T-helper 1 cell treated with Interleukin-12 subunit alpha and Interleukin-12 subunit beta and Interleukin-4 antibody, amounts not matched to agents 30 μg/mL and 1 μg/mL, for 36 hours (primary cell): ENCODE data around the gene AKAP13.
"Not testable (repeated sequence)": the region's sequence is repeated elsewhere in the genome, so short reads cannot be mapped to it uniquely, and the experiment has no call there.

ENCODE experiments used
- H3K27ac Mint-ChIP-seq: one replicate; pipeline ENCODE4 v1.8.0; 2021; ENCODE audit warnings: mild to moderate bottlenecking, mixed read lengths
- H3K27me3 Mint-ChIP-seq: one replicate; pipeline ENCODE4 v1.8.0; 2021; ENCODE audit warnings: low read depth, mixed read lengths
- H3K36me3 Mint-ChIP-seq: one replicate; pipeline ENCODE4 v1.8.0; 2021; ENCODE audit warnings: low read depth, mixed read lengths
- H3K4me1 Mint-ChIP-seq: one replicate; pipeline ENCODE4 v1.8.0; 2021; ENCODE audit warnings: low read depth, mixed read lengths
- H3K4me3 Mint-ChIP-seq: one replicate; pipeline ENCODE4 v1.8.0; 2021; ENCODE audit warnings: mild to moderate bottlenecking, moderate library complexity, mixed read lengths
- H3K9me3 Mint-ChIP-seq: one replicate; pipeline ENCODE4 v1.8.0; 2021; ENCODE audit warnings: mixed read lengths

The AKAP13 gene

GRCh38 chr15:85658816-85659215, 278.4 kb downstream of the AKAP13 start:
- Mint-ChIP-seq H3K27ac (no peak overlapping the region), H3K9me3 (no peaks in the 10 kb centered on the region), H3K4me1 (peaks cover 3% of the 10 kb centered on the region), H3K4me3 (no peak overlapping the region), H3K27me3 (no peaks in the 10 kb centered on the region), H3K36me3 (peaks cover 41% of the 10 kb centered on the region)

- H3K27ac Mint-ChIP-seq, result no peak overlapping the region
- H3K27me3 Mint-ChIP-seq, result no peaks in the 10 kb centered on the region
- H3K4me1 Mint-ChIP-seq, result peaks cover 7% of the 10 kb centered on the region
- no peak overlapping the region for H3K4me3 Mint-ChIP-seq
- H3K36me3 Mint-ChIP-seq, result peaks cover 59% of the 10 kb centered on the region
- H3K9me3 Mint-ChIP-seq, result no peaks in the 10 kb centered on the region
Measured at GRCh38 chr15:85661859-85662258, 281.5 kb downstream of the AKAP13 start.

DNA sequence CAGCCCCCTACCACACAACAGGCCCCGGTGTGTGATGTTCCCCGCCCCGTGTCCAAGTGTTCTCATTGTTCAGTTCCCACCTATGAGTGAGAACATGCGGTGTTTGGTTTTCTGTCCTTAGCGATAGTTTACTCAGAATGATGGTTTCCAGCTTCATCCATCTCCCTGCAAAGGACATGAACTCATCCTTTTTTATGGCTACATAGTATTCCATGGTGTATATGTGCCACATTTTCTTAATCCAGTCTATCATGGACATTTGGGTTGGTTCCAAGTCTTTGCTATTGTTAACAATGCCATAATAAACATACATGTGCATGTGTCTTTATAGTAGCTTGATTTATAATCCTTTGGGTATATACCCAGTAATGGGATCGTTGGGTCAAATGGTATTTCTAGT, 285.3 kb downstream of the AKAP13 start:
- Mint-ChIP-seq H3K36me3 (peaks cover 64% of the 10 kb centered on the region), H3K4me1 (peaks cover 22% of the 10 kb centered on the region)
- H3K9me3 Mint-ChIP-seq, H3K4me3 Mint-ChIP-seq, H3K27me3 Mint-ChIP-seq, H3K27ac Mint-ChIP-seq: not testable (repeated sequence)

DNA sequence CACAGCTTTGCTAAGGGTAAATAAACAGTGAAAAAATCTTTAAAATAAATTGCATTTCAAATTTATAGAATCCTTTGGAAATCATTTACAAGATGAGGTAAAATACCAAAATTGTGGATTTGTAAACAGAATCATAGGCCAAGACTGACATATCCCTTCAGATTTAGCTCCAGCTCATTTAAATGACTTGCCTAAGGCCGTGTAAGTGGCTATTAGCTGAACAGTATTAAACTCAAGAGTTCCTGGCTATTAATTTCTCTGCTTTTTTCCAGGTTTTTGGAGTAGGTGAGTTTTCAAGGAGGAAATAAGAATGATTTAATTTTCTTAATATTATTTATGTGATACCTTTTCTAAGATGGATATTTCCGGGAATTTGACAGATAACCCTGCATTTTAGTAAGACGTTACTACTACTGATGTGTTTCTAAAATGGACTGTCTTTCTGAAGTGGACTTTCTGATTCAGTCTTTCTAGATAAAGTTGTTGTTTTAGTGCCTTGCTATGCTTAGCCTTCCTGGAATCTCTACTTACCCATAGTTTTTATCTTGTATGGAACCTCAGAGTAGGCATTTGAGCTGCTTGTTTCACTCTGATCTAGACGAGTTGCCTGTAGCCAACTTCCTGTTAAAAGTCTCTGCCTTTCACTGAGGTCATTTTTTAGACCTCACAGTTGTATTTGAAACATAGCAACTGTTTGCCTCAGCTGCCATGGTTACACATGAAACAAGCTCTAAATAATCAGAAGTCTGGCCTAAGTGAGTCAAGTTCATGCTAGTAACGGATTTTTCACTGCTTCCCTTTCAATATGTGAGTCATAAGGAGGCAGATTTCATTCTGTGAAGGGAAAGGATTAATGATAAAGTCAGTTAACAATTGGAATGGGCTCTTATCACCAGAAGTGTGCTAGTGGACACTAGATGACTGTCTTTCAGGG, 287.4 kb downstream of the AKAP13 start:
- Mint-ChIP-seq H3K9me3 (no peaks in the 10 kb centered on the region), H3K27me3 (no peaks in the 10 kb centered on the region), H3K27ac (peak overlapping the region; percentile 86), H3K4me1 (peaks cover 21% of the 10 kb centered on the region), H3K4me3 (peak overlapping the region; percentile 23), H3K36me3 (peaks cover 69% of the 10 kb centered on the region)

DNA sequence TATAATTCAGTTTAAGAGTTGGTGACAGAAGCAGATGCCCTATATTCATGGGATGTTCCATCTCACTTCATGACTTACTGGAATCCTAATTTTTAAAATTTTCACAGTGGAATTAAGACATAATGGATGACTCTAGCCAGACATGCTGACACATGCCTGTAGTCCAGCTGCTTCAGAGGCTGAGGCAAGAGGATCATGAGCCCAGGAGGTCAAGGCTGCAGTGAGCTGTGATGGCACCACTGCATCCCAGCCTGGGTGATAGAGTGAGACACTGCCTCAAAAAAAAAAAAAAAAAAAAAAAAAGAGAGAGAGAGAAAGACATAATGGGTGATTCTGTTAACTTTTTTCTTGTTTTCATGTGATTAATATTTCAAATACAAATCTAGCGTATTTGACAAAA, 290.8 kb downstream of the AKAP13 start:
- H3K27me3 Mint-ChIP-seq, result no peaks in the 10 kb centered on the region
- H3K36me3 Mint-ChIP-seq, result peaks cover 54% of the 10 kb centered on the region
- no peak overlapping the region for H3K27ac Mint-ChIP-seq
- no peak overlapping the region for H3K4me3 Mint-ChIP-seq
- peaks cover 26% of the 10 kb centered on the region for H3K4me1 Mint-ChIP-seq
- H3K9me3 Mint-ChIP-seq, result no peaks in the 10 kb centered on the region

- H3K36me3 Mint-ChIP-seq, result peaks cover 49% of the 10 kb centered on the region
- no peaks in the 10 kb centered on the region for H3K27me3 Mint-ChIP-seq
- peaks cover 20% of the 10 kb centered on the region for H3K4me1 Mint-ChIP-seq
- no peak overlapping the region for H3K4me3 Mint-ChIP-seq
- H3K27ac Mint-ChIP-seq, result no peak overlapping the region
- H3K9me3 Mint-ChIP-seq, result no peaks in the 10 kb centered on the region
Measured at GRCh38 chr15:85672332-85673084, 292.1 kb downstream of the AKAP13 start.

DNA sequence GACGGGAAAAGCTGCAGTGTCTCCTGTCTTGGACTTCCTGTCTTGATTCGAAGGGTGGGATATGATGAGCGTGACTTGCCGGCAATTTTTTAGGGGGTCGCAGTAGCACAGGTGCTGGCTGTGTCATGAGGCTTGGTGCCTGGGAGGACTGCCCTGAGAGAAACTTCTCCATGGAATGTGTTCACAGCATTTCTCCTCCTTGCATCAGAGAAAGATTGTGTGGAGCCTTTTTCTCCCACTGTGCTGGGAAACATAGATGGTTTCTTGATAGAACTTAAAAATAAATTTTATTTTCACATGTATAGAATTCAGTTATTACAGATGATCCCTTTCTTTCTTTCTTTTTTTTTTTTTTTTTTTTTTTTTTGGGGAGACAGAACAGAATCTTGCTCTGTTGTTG, 292.9 kb downstream of the AKAP13 start:
- Mint-ChIP-seq H3K36me3 (peaks cover 43% of the 10 kb centered on the region), H3K27ac (peak overlapping the region; percentile 15), H3K9me3 (no peaks in the 10 kb centered on the region), H3K4me3 (no peak overlapping the region), H3K27me3 (no peaks in the 10 kb centered on the region), H3K4me1 (peaks cover 13% of the 10 kb centered on the region)

DNA sequence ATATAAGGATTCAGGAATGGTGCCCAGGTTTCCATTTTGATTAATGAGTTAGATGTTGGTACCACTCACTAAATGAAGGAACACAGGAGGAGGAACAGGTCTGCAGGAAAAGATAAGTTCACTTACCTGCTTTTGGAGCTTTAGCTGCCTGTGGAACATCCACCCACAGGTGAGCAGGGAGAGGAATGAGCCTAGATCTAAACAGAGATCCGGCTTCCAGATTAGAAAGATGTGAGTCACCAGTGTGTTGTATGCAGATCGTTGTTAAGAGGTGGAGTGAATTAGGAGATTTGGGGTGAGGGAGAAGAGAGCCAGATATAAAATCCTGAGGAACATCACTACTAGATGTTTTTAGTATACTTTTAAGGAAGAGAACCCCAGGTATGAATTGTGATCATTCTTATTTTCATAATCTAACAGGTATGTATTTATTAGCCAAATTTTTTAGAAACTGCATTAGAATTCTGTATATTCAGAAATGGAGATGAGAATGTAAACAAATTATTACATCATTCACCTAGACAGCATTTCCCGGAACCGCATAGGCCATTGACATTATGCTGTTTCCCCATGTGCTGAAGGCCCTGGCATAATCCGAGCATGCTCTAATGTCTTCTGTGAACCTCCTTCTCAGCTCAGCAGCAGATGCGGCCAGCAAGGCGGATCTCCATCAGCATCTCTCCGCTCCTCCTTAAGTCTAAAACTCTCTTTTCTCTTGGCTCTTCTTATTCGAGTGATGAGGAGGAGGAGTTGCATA, 296.1 kb downstream of the AKAP13 start:
- Mint-ChIP-seq H3K4me1 (peaks cover 11% of the 10 kb centered on the region), H3K9me3 (no peaks in the 10 kb centered on the region), H3K27ac (peak overlapping the region; percentile 12), H3K36me3 (peaks cover 29% of the 10 kb centered on the region), H3K4me3 (no peak overlapping the region), H3K27me3 (no peaks in the 10 kb centered on the region)

GRCh38 chr15:85679231-85679630, 298.8 kb downstream of the AKAP13 start:
- Mint-ChIP-seq H3K4me1 (peaks cover 6% of the 10 kb centered on the region), H3K9me3 (no peaks in the 10 kb centered on the region), H3K27me3 (no peaks in the 10 kb centered on the region), H3K36me3 (peaks cover 25% of the 10 kb centered on the region), H3K27ac (no peak overlapping the region), H3K4me3 (no peak overlapping the region)

GRCh38 chr15:85681386-85681785, 301.0 kb downstream of the AKAP13 start:
- peaks cover 30% of the 10 kb centered on the region for H3K36me3 Mint-ChIP-seq
- H3K27me3 Mint-ChIP-seq, result no peaks in the 10 kb centered on the region
- H3K4me1 Mint-ChIP-seq, result peaks cover 10% of the 10 kb centered on the region
- no peak overlapping the region for H3K4me3 Mint-ChIP-seq
- no peak overlapping the region for H3K27ac Mint-ChIP-seq
- H3K9me3 Mint-ChIP-seq, result no peaks in the 10 kb centered on the region

GRCh38 chr15:85684174-85684710, 303.8 kb downstream of the AKAP13 start:
- peaks cover 32% of the 10 kb centered on the region for H3K4me1 Mint-ChIP-seq
- no peaks in the 10 kb centered on the region for H3K9me3 Mint-ChIP-seq
- H3K36me3 Mint-ChIP-seq, result peaks cover 32% of the 10 kb centered on the region
- no peak overlapping the region for H3K4me3 Mint-ChIP-seq
- no peaks in the 10 kb centered on the region for H3K27me3 Mint-ChIP-seq
- H3K27ac Mint-ChIP-seq, result no peak overlapping the region

DNA sequence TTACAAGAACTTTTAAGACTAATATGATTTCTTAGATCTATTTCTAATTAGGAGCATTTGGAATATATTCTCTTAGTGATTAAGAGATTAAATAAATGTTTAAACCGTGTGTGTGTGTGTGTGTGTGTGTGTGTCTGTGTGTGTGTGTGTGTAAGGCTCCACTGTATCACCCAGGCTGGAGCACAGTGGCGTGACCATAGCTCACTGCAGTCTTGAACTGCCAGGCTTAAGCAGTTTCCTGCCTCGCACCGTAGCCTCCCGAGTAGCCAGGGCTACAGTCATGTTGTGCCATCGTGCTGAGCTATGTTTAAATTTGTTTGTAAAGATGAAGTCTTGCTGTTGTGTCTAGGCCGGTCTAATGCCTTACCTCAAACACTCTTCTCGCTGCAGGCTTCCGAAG, 305.0 kb downstream of the AKAP13 start:
- H3K27me3 Mint-ChIP-seq, result no peaks in the 10 kb centered on the region
- peaks cover 34% of the 10 kb centered on the region for H3K36me3 Mint-ChIP-seq
- no peak overlapping the region for H3K27ac Mint-ChIP-seq
- no peak overlapping the region for H3K4me3 Mint-ChIP-seq
- no peaks in the 10 kb centered on the region for H3K9me3 Mint-ChIP-seq
- H3K4me1 Mint-ChIP-seq, result peaks cover 40% of the 10 kb centered on the region

DNA sequence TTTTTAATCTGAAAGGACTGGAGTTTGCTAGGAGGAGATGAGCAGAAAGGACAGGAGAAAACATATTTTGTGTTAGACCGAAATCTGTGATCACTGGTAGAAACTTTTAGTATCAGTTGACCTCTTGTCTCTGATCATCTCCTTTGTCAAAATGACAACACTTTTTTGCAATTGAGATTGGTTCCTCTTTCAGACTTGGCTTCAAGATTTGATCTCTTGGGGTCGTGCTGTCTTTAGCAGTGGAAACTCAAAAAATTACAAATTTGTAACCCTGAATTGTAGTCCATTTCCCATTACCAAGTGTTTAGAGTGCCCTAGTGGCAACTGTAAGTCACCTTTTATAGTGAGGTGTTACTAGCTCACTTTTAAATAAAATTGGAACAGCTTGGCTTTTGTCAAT, 306.9 kb downstream of the AKAP13 start:
- peaks cover 60% of the 10 kb centered on the region for H3K4me1 Mint-ChIP-seq
- peaks cover 40% of the 10 kb centered on the region for H3K36me3 Mint-ChIP-seq
- no peaks in the 10 kb centered on the region for H3K27me3 Mint-ChIP-seq
- H3K4me3 Mint-ChIP-seq, result no peak overlapping the region
- H3K27ac Mint-ChIP-seq, result peak overlapping the region; percentile 68
- H3K9me3 Mint-ChIP-seq, result no peaks in the 10 kb centered on the region

GRCh38 chr15:85688711-85689110, 308.3 kb downstream of the AKAP13 start:
- Mint-ChIP-seq H3K4me3 (peak overlapping the region; percentile 98), H3K27ac (peak overlapping the region; percentile 99), H3K9me3 (no peaks in the 10 kb centered on the region), H3K36me3 (peaks cover 43% of the 10 kb centered on the region), H3K27me3 (no peaks in the 10 kb centered on the region), H3K4me1 (peaks cover 73% of the 10 kb centered on the region)
